Hematopoietic multipotent progenitor cell treated with erythropoietin and hydrocortisone succinate and interleukin-3 and kit ligand, for 6 days (in vitro differentiated cells): ENCODE results near the gene EPB41L2.
"Not testable (repeated sequence)": the region's sequence is repeated elsewhere in the genome, so short reads cannot be mapped to it uniquely, and the experiment has no call there.

ENCODE experiments used
- DNase-seq: peaks from one replicate; pipeline ENCODE4 v3.0.0-alpha.2; 2015

Gene EPB41L2

GRCh38 chr6:130829333-130829910 is 233.6 kb downstream of the EPB41L2 start:
- DNase-seq: peak; percentile 31

- no peak for DNase-seq
These were observed 235.5 kb downstream of the EPB41L2 start, which contains the start of gene SMLR1 for GRCh38 chr6:130827247-130828149. Gene SMLR1 (plus strand): TSS chr6:130827406. CDS start chr6:130827414, 8 bp downstream.

- DNase-seq: no peak
These were observed 236.4 kb downstream of the EPB41L2 start for GRCh38 chr6:130826442-130827246.

GRCh38 chr6:130825772-130826441 is 237.1 kb downstream of the EPB41L2 start:
- no peak for DNase-seq

GRCh38 chr6:130824978-130825694 is 237.9 kb downstream of the EPB41L2 start:
- DNase-seq: no peak

- no peak for DNase-seq
These were observed 240.3 kb downstream of the EPB41L2 start for GRCh38 chr6:130822736-130823135.

GRCh38 chr6:130815200-130816071 is 247.6 kb downstream of the EPB41L2 start:
- DNase-seq: no peak

GRCh38 chr6:130814506-130814905 is 248.5 kb downstream of the EPB41L2 start:
- DNase-seq: no peak

- DNase-seq: no peak
These were observed 251.1 kb downstream of the EPB41L2 start for GRCh38 chr6:130811932-130812331.

GRCh38 chr6:130810307-130811030 is 252.6 kb downstream of the EPB41L2 start:
- DNase-seq: no peak

- not testable (repeated sequence) for DNase-seq
These were observed 261.7 kb downstream of the EPB41L2 start for GRCh38 chr6:130801368-130801767.

GRCh38 chr6:130797061-130797460 is 266.0 kb downstream of the EPB41L2 start:
- no peak for DNase-seq

GRCh38 chr6:130796313-130796905 is 266.6 kb downstream of the EPB41L2 start:
- DNase-seq: no peak

GRCh38 chr6:130794738-130795137 is 268.3 kb downstream of the EPB41L2 start:
- no peak for DNase-seq

GRCh38 chr6:130794010-130794697 is 268.9 kb downstream of the EPB41L2 start:
- DNase-seq: no peak
